A172 (cell line): ENCODE data around the gene ANO2. TPM values are rescaled to one million over a fixed set of nuclear protein-coding genes. Genes with fewer than 3 reads are reported as not detected.
A peak's percentile ranks its signal among the peaks of the same experiment; 100 is the strongest.

Experiments used
- DNase-seq: peaks from one replicate; pipeline ENCODE4 v3.0.0-alpha.2; 2015; ENCODE audit warnings: low spot score
- total RNA-seq: library from RNA; depleted of rRNA; stranded (reverse); fragments of >200 nt; shearing (Covaris generic); gene quantifications from 2 replicates; pipeline ENCODE4 v1.2.3, GENCODE V29; 2014

The ANO2 gene
- total RNA-seq, 1 experiment from 2014 or later, result 2.1 TPM

DNA sequence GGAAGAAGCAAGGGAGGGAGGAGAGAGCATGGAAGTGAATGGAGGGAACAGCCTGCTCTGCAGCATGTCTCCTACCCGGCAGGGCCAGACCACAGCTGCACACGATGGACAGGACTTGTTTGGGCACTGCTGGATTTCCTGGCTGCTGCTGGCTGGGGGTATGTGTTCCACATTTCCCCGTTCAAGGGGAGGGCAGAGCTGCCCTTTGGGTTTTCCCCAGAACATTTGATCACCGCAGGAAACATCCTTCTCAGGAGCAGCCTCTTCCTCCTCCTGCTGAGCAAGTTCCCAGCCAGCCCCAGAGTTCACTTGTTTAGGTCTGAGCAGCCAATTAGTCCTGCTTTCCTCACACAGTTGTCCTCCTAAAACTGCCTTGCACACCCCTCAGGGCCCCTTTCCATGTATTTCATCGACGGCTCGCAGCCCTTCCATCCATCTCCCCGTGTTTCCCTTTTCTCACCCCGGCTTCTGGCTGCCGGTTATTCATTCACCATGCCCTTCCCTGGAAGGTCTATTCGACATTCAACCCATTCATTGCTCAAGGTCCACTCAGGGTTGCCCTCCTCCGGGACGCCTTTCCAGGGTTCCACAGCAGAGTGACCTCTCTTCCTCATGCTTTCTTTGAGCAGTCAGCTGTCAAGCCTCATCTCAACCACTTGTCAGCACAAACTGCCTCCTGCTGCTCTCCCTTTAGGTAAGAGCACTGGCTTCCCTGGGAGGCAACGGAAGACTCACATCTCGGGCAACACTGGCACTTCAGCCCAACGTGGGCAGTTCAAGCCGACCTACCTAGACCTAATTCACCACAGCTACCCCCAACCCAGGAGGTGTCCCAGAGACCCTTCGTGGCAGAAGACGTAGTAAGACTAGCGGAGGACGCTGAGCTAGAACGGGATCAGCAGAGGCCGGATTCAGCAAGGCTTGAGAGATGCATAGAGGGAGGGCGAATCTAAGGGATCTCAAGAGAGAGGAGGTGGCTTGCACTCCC, 20.1 kb upstream of the ANO2 start:
- DNase-seq, result peak; percentile 1

GRCh38 chr12:5963515-5963914, 18.5 kb upstream of the ANO2 start:
- DNase-seq, result no peak

GRCh38 chr12:5960783-5961182, 15.7 kb upstream of the ANO2 start:
- DNase-seq, result no peak

GRCh38 chr12:5956987-5957386, 11.9 kb upstream of the ANO2 start:
- no peak for DNase-seq

GRCh38 chr12:5954661-5955060, 9.6 kb upstream of the ANO2 start:
- DNase-seq, result no peak

DNA sequence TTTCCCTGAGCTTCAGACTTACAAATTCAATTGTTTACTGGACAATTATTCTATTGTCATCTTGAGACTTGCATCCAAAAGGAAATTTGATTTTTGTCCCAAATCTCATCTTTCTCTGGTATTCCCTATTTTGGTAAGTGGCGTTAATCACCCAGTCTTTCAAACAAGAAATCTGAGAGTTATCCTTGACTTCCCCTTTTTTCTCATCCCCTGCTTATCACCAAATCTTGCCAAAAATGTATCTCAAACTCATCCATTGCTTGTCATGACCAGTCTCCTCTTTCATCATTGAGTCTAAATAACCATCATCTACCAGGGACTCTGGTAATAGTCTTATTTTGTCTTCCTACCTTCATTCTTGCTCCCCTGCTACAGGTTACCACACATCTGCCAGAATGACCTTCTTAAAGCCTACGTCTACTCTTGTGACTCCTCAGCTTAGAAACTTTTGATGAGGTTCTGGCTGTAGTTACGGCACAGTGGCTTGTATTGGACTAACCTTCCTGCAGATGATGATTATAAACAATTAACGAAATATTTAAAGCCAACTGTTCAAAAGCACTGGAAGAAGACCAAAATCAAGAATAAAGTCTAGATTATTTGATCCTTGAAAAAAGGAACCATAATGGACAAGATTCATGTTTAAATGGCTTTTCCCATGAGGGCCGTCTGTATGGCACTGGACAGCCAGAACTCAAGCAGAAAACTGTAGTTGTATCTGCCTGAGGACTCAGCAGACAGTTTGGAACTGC, 9.0 kb upstream of the ANO2 start:
- DNase-seq, result no peak

GRCh38 chr12:5952031-5952430, 7.0 kb upstream of the ANO2 start:
- no peak for DNase-seq

GRCh38 chr12:5948696-5949095, 3.6 kb upstream of the ANO2 start:
- no peak for DNase-seq

GRCh38 chr12:5947006-5947405, 1.9 kb upstream of the ANO2 start:
- DNase-seq, result no peak

GRCh38 chr12:5946388-5946787, 1.3 kb upstream of the ANO2 start:
- DNase-seq, result no peak

- DNase-seq, result no peak
Measured at GRCh38 chr12:5944688-5945070, 380 bp downstream of the ANO2 start.

GRCh38 chr12:5944053-5944452, 1.0 kb downstream of the ANO2 start:
- no peak for DNase-seq

DNA sequence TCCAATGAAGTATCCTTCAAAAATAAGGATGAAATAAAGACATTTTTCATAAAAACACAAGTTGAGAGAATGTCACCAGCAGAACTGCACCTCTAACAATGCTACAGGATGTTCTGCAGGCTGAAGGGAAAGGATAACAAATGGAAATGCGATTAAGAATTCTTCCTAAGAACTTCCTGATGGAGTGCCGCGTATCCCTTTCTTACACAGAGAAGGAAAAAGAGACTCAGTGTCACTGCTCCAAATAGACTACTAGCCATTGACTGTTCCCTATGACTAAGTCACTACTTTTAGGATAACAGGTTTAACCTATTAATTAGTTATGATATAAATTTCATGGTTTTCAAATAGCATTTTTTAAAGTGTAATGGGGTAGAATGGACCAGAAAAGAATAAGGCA, 3.2 kb downstream of the ANO2 start:
- no peak for DNase-seq

DNA sequence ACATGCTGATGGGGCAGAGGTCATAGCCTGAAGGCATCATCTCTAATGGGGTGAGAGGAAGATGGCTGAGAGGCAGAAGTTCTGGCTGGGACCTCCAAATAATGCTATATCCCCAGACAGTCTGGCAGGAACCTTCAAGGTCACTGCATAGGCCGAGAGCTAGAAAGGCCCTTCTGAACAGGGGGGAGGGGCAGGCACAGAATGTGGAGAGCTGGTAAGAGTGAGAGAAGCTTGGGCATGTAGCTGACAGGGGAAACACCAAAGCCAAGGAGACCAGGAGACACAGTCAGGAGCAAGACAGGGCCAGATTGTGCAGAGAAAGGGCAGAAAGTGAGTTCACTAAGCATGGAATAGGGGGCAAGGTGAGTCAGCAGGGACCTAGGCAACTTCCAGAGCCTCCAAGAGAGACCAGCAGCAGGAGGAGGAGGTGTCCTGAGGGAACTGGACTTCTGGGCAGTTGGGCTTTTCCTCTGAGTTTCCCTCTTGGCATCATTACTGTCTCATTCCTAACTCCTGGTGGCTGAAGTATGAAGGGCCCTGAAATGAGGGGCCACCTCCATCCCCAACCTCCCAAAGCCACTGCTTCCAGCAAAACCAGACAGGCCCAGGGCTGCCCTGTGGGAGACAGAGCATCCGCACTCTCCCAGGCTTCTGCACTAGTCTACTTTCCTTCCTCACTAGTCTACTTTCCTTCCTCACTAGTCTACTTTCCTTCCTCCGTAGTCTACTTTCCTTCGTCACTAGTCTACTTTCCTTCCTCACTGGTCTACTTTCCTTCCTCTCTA, 17.1 kb downstream of the ANO2 start:
- DNase-seq, result no peak

DNA sequence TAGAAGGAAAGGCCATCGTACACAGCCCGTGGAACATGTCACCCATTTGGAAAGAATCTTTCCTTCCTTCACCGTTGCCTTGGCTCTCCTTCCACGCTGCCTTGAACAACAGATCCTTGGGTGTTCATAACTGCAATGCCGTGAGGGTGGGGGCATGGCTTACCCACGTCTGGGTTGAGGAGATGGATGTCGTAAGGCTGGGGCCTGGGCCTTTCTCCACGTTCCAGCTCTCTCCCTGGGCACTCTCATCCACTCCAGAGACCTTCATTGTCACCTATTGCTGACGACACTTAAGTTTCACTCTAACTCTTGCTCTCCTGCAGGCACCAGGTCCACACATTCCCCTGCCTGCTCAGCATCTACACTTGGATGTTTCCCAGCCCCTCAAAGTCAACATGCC, 19.4 kb downstream of the ANO2 start:
- DNase-seq, result no peak

GRCh38 chr12:5924342-5924741, 20.7 kb downstream of the ANO2 start:
- DNase-seq, result no peak

- no peak for DNase-seq
Measured at GRCh38 chr12:5923751-5924150, 21.3 kb downstream of the ANO2 start.

GRCh38 chr12:5923043-5923605, 21.9 kb downstream of the ANO2 start:
- no peak for DNase-seq

DNA sequence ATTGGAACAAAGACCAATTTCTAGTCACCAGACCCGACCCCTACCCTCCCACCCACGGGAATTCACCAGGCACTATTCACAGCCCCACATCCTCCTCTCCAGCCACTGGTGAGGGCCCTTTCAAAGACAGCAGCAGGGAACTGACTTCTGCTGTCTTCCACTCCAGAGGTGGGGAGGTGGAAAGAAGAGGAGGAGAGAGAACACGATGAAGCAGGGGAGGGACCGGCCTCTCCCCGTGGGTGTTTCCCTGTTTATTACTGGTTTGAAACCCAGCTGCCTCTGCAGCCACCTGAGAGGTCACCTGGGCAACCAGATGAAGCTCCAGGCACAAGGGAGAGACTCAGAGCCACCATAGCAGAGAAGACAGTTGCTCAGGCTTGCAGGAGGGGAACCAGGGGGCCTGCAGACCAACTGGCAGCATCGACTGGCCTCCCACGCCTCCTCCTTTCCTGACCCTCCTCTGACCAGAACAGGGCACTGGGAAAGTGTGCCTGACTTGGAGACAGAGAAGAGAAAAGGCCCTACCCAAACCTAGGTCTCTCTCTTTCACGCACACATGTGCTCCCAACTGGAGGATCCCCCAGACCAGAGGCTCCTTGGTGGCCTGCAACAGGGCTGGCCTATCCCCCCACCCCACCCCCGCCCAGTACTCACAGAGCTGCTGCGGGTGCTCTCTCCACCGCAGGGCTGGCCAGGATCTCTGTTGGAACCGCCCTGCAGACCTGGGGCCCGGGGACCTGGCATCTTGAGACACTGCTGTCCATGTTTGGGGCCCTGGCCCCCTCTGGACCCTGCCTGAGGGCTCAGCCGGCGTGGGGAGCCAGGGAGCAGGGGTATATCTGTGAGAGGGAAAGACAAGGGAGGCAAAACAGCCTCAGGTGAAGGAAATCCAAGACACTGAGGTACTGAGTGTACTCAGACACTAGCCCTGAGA, 22.8 kb downstream of the ANO2 start:
- DNase-seq, result no peak

DNA sequence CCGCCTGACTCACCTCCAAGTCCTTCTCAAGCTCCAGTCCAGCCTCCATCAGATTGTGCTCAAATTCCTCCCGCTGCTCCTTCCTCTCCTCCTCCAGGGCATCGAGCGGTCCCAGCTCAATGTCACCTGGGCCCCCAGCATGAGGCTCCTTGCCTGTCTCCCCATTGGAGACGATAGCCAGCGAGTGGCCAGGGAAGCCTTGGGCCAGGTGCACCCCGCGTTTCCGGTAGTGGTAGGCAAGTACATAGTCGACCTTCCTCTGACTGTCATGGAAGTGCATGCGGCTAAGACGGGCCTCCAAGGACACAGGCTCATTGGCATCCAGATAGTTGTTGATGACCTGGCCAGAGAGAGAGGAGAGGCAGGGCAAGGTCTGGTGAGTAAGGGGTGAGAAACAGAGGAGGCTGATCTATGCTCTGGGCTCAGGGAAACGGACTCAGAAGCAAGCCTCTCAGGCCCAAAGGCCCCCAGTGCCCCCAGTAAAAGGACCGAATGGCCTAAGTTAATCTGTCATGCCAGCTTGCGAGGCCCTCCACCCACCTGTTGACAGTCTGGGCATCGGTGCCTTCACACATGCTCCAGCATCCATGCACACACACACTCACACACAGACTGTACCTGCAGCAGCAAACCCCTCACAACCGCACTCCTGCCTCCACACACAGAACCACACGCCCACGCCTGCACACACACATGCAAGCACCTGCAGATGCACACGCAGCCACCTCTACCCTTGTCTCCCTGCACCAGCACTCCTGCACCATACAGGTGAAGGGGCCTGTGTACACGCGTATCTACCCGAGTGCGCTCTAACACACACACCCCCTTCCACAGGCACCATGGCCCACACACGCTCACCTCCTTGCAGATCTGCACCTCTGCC, 23.8 kb downstream of the ANO2 start:
- DNase-seq, result no peak
